H1 (cell line): ENCODE data around the gene TMEM79. TPM values are rescaled to one million over a fixed set of nuclear protein-coding genes. Genes with fewer than 3 reads are reported as not detected.
"Not testable (repeated sequence)": the region's sequence is repeated elsewhere in the genome, so short reads cannot be mapped to it uniquely, and the experiment has no call there.

Experiments used
- CTCF ChIA-PET: fragments of 300-600 bp; sonication (Branson Sonifier 250); formaldehyde crosslinking; loops from one replicate; lab custom pipeline; 2021; ENCODE audit not compliant: partially characterized antibody; lab: Charles Lee
- POLR2A ChIA-PET: fragments of 300-600 bp; sonication (Branson Sonifier 250); formaldehyde crosslinking; loops from one replicate; lab custom pipeline; 2021; ENCODE audit warnings: inconsistent platforms; ENCODE audit not compliant: partially characterized antibody; lab: Charles Lee
- DNase-seq, 2 experiments: peaks; one replicate each; pipeline versions ENCODE4 v3.0.0 to v3.0.0-alpha.2; 2010 to 2022; ENCODE audit warnings: low spot score in 2 of 2, low read depth in 1 of 2, mixed read lengths in 1 of 2
- FAIRE-seq: peaks from 2 replicates; lab custom pipeline; 2011; peaks lifted over from hg19 to GRCh38; lab: Jason Lieb, UNC
- H2AFZ ChIP-seq: 2 replicates; pipeline ENCODE4 v1.8.1; 2012; ENCODE audit warnings: low read length, inconsistent platforms
- H2AK5ac ChIP-seq: 2 replicates; pipeline ENCODE4 v1.6.1; 2013; ENCODE audit warnings: low read depth, low read length
- H2BK120ac ChIP-seq: replicated peaks from 2 replicates; pipeline ENCODE3; 2013; ENCODE audit warnings: low read depth, low read length, inconsistent platforms
- H2BK12ac ChIP-seq: 2 replicates; pipeline ENCODE4 v1.6.1; 2013; ENCODE audit warnings: low read depth, low read length
- H2BK15ac ChIP-seq: 2 replicates; pipeline ENCODE4 v1.6.1; 2013; ENCODE audit warnings: low read length
- H2BK20ac ChIP-seq: 2 replicates; pipeline ENCODE4 v1.6.1; 2013; ENCODE audit warnings: low read length
- H2BK5ac ChIP-seq: 2 replicates; pipeline ENCODE4 v1.6.1; 2013; ENCODE audit warnings: low read depth, low read length
- H3K14ac ChIP-seq: 2 replicates; pipeline ENCODE4 v1.6.1; 2013; ENCODE audit warnings: inconsistent platforms; ENCODE audit not compliant: insufficient read length
- H3K18ac ChIP-seq: 2 replicates; pipeline ENCODE4 v1.6.1; 2013; ENCODE audit warnings: low read length; ENCODE audit errors: extremely low read depth
- H3K23ac ChIP-seq: 2 replicates; pipeline ENCODE4 v1.6.1; 2013; ENCODE audit warnings: inconsistent platforms; ENCODE audit not compliant: insufficient read length
- H3K23me2 ChIP-seq: 2 replicates; pipeline ENCODE4 v1.6.1; 2013; ENCODE audit warnings: low read depth, low read length
- H3K27ac ChIP-seq: 2 replicates; pipeline ENCODE4 v1.6.1; 2011; ENCODE audit warnings: low read depth, low read length, inconsistent platforms
- H3K27me3 ChIP-seq, 4 experiments: replicated peaks in 1 of 4; 1 replicate in 1 of 4; 2 replicates in 3 of 4; pipeline versions ENCODE4 v1.6.1 to v1.8.1; 2011 to 2013; ENCODE audit warnings: low read length in 3 of 4, mild to moderate bottlenecking in 3 of 4, inconsistent platforms in 2 of 4, mixed read lengths in 2 of 4, moderate library complexity in 1 of 4; ENCODE audit not compliant: control insufficient read depth in 3 of 4, insufficient read depth in 3 of 4; ENCODE audit errors: extremely low read depth in 1 of 4
- H3K36me3 ChIP-seq, 4 experiments: 2 replicates each; pipeline versions ENCODE4 v1.6.1 to v1.8.1; 2011 to 2013; ENCODE audit warnings: mild to moderate bottlenecking in 4 of 4, low read length in 3 of 4, moderate library complexity in 2 of 4, control low read depth in 1 of 4, inconsistent platforms in 1 of 4; ENCODE audit not compliant: insufficient read depth in 4 of 4, control insufficient read depth in 2 of 4
- H3K4ac ChIP-seq: replicated peaks from 2 replicates; pipeline ENCODE3; 2013; ENCODE audit warnings: low read length, low read depth, mixed read lengths, inconsistent platforms; ENCODE audit not compliant: insufficient read length
- H3K4me1 ChIP-seq, 4 experiments: replicated peaks in 1 of 4; 1 replicate in 1 of 4; 2 replicates in 3 of 4; pipeline versions ENCODE4 v1.6.1 to v1.8.1; 2011 to 2013; ENCODE audit warnings: low read length in 3 of 4, inconsistent platforms in 2 of 4, mixed read lengths in 1 of 4; ENCODE audit not compliant: insufficient read depth in 4 of 4, control insufficient read depth in 3 of 4
- H3K4me2 ChIP-seq, 2 experiments: 2 replicates each; pipeline versions ENCODE4 v1.6.1 to v1.8.1; 2011 to 2013; ENCODE audit warnings: low read depth in 2 of 2, low read length in 2 of 2, control low read depth in 1 of 2, inconsistent platforms in 1 of 2, mild to moderate bottlenecking in 1 of 2; ENCODE audit not compliant: insufficient read depth in 1 of 2
- H3K4me3 ChIP-seq, 4 experiments: fragments of 200-600, 300-600 bp in 1 of 4; sonication (generic), shearing (Covaris generic), sonication (Bioruptor Twin) in 1 of 4; 2 replicates each; pipeline versions ENCODE4 v1.5.1 to v1.8.1; 2011 to 2016; ENCODE audit warnings: low read length in 4 of 4, low read depth in 3 of 4, control low read depth in 2 of 4, inconsistent platforms in 2 of 4, mild to moderate bottlenecking in 2 of 4, mixed read lengths in 1 of 4, moderate library complexity in 1 of 4; ENCODE audit not compliant: insufficient read depth in 2 of 4; ENCODE audit errors: extremely low read depth in 1 of 4
- H3K56ac ChIP-seq: replicated peaks from 2 replicates; pipeline ENCODE3; 2013; ENCODE audit warnings: low read depth, mild to moderate bottlenecking, mixed read lengths, low read length, inconsistent platforms; ENCODE audit not compliant: insufficient read length
- H3K79me1 ChIP-seq: 2 replicates; pipeline ENCODE4 v1.6.1; 2013; ENCODE audit warnings: low read depth, low read length, control low read depth
- H3K79me2 ChIP-seq, 2 experiments: 2 replicates each; pipeline versions ENCODE4 v1.6.1 to v1.8.1; 2012 to 2013; ENCODE audit warnings: low read length in 2 of 2, mild to moderate bottlenecking in 2 of 2, inconsistent platforms in 1 of 2; ENCODE audit not compliant: insufficient read depth in 2 of 2, control insufficient read depth in 1 of 2
- H3K9ac ChIP-seq, 4 experiments: replicated peaks in 1 of 4; 1 replicate in 1 of 4; 2 replicates in 3 of 4; pipeline versions ENCODE4 v1.6.1 to v1.8.1; 2011 to 2013; ENCODE audit warnings: low read depth in 3 of 4, low read length in 3 of 4, control low read depth in 2 of 4, mild to moderate bottlenecking in 2 of 4, moderate library complexity in 2 of 4, inconsistent platforms in 1 of 4; ENCODE audit errors: extremely low read depth in 1 of 4
- H3K9me3 ChIP-seq, 2 experiments: 2 replicates each; pipeline versions ENCODE4 v1.6.1 to v1.8.1; 2012 to 2013; ENCODE audit warnings: mild to moderate bottlenecking in 2 of 2, moderate library complexity in 2 of 2, control low read depth in 1 of 2, inconsistent platforms in 1 of 2, low read depth in 1 of 2, low read length in 1 of 2, mixed read lengths in 1 of 2; ENCODE audit not compliant: insufficient read depth in 2 of 2
- H4K20me1 ChIP-seq, 2 experiments: replicated peaks in 1 of 2; 2 replicates each; pipeline versions ENCODE3 to v1.8.1; 2011 to 2013; ENCODE audit warnings: inconsistent platforms in 2 of 2, low read length in 2 of 2, mild to moderate bottlenecking in 1 of 2; ENCODE audit not compliant: insufficient read depth in 2 of 2, control insufficient read depth in 1 of 2
- H4K5ac ChIP-seq: 2 replicates; pipeline ENCODE4 v1.6.1; 2013; ENCODE audit warnings: low read length, low read depth, mixed read lengths, inconsistent platforms; ENCODE audit not compliant: insufficient read length
- H4K8ac ChIP-seq: 2 replicates; pipeline ENCODE4 v1.8.0; 2013; ENCODE audit warnings: mild to moderate bottlenecking, moderate library complexity, low read length, inconsistent platforms; ENCODE audit not compliant: insufficient read depth; ENCODE audit errors: extremely low read depth
- H4K91ac ChIP-seq: replicated peaks from 2 replicates; pipeline ENCODE3; 2013; ENCODE audit warnings: low read length, mixed read lengths, inconsistent platforms; ENCODE audit not compliant: insufficient read length
- ATF2 ChIP-seq: IDR thresholded peaks from 2 replicates; pipeline ENCODE4 v1.6.1; 2012; ENCODE audit warnings: low read length, inconsistent platforms
- MAX ChIP-seq: IDR thresholded peaks from 2 replicates; pipeline ENCODE4 v1.6.1; 2012; ENCODE audit warnings: inconsistent platforms
- POU5F1 ChIP-seq: IDR thresholded peaks from 2 replicates; pipeline ENCODE4 v1.6.1; 2011; ENCODE audit warnings: low read depth, mild to moderate bottlenecking, low read length, moderate library complexity
- RFX5 ChIP-seq: IDR thresholded peaks from 2 replicates; pipeline ENCODE4 v1.6.1; 2011; ENCODE audit warnings: low read depth, low read length, improper control_type of control experiment, borderline replicate concordance
- WGBS, 2 experiments: shearing (Covaris generic) in 1 of 2; methylation state at CpG; one replicate each; pipeline versions ENCODE4 v1.1.6 to v1.1.7; 2013 to 2015; ENCODE audit warnings: low lambda C conversion rate in 2 of 2, mixed read lengths in 2 of 2, inconsistent platforms in 1 of 2, low coverage in 1 of 2, missing lambda C conversion rate in 1 of 2; ENCODE audit not compliant: insufficient replicate concordance in 2 of 2, insufficient coverage in 1 of 2, insufficient read length in 1 of 2; ENCODE audit errors: extremely low coverage in 1 of 2, missing lambda C conversion rate in 1 of 2; 5-methylcytosine and 5-hydroxymethylcytosine counted together
- polyA plus RNA-seq, 7 experiments: library from polyadenylated mRNA; depleted of rRNA in 3 of 7; stranded (reverse) in 5 of 7; unstranded in 2 of 7; fragments of >200 nt in 5 of 7; fragments of 200-250 nt in 2 of 7; gene quantifications; 1 replicate in 5 of 7; 2 replicates in 1 of 7; 4 replicates in 1 of 7; pipeline versions ENCODE4 v1.2.1 to v1.2.3, GENCODE V29; 2011 to 2013; ENCODE audit warnings: missing spikeins in 2 of 7, mixed read lengths in 2 of 7
- total RNA-seq: library from RNA; stranded (reverse); fragmentation: NEBNext Ultra II Directional; extraction: Animal tissue kit (Norgen Biotek cat#: 25700); gene quantifications from 2 replicates; pipeline ENCODE4 v1.2.1, GENCODE V29; 2021

The TMEM79 gene
- total and polyA plus RNA-seq, 2 of the 8 experiments (the other 6 are each of a cell fraction or from before 2014, with no cell fraction given), result 2.1 to 2.3 TPM

- TF ChIP-seq POU5F1 (no peak), RFX5 (no peak), ATF2 (no peak), MAX (no peak)
- TF ChIP-seq, all 59 proteins: peak for 0
Observed at GRCh38 chr1:156320560-156320959, 36.4 kb downstream of the TMEM79 start (continued).

- not testable (repeated sequence) for H2BK5ac ChIP-seq, H3K14ac ChIP-seq, H3K4me3 ChIP-seq, H3K9ac ChIP-seq, H3K56ac ChIP-seq, H3K79me1 ChIP-seq, FAIRE-seq, H2BK120ac ChIP-seq, H3K18ac ChIP-seq, H3K4ac ChIP-seq, H3K4me2 ChIP-seq, H2AFZ ChIP-seq, H4K20me1 ChIP-seq, H3K27me3 ChIP-seq, H4K91ac ChIP-seq, H2BK15ac ChIP-seq, H4K8ac ChIP-seq, H2BK20ac ChIP-seq, H4K5ac ChIP-seq, DNase-seq, H2AK5ac ChIP-seq, H3K23ac ChIP-seq, H3K79me2 ChIP-seq, H3K4me1 ChIP-seq, H3K23me2 ChIP-seq, H2BK12ac ChIP-seq, H3K9me3 ChIP-seq, H3K27ac ChIP-seq
- 95% methylated on average over 8 of the region's 9 CpGs; no CpG with 5 or more reads in 1 of the 2 experiments for WGBS, 2 experiments
- ChIA-PET CTCF (interaction anchor here (0.7 to 1.5 kb wide), 3 partner anchors 14 to 158 kb away, joined by 3 to 4 read pairs (median 3); no protein-coding TSS in a partner anchor), POLR2A (interaction anchor here (1.0 to 1.9 kb wide), 8 partner anchors 10 to 76 kb away, joined by 3 to 8 read pairs (median 4); partner anchors contain the start of genes CCT3, PAQR6 and TSACC)
- H3K36me3 ChIP-seq, result peaks cover 47 to 80% (median 64%) of the 10 kb centered on the region in 4 experiments
Observed at GRCh38 chr1:156323179-156323578, 39.1 kb downstream of the TMEM79 start.
